ENCODE results near the gene TYR. TPM values are rescaled to one million over a fixed set of nuclear protein-coding genes. Genes with fewer than 3 reads are reported as not detected.
"Not testable (repeated sequence)": the region's sequence is repeated elsewhere in the genome, so short reads cannot be mapped to it uniquely, and the experiment has no call there.

The TYR gene
- total and polyA plus RNA-seq, 2 donors (not counting 1 experiment from before 2014, with no cell fraction given): not detected

DNA sequence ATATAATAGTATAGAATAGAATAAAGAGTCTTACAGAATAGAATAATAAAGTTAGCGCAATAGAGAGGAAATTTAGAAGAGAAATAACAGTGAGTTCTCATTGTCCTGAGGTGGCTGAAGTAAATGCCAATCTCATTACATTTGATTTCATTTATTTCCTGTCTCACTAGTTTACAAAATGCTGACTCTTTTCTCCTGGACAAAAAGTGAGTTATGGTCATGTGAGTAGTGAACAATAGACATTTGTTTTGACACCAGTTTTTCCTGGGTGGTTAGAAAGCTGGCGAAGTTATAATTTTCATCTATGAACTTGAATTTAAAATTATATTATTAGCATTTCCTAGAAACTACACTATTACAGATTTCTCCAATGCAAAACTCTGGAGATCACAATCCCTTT, 143.7 kb downstream of the TYR start:
- TF ChIP-seq EZH2 (IDR thresholded peaks at IDR 0.05; ENCODE audit: low read length, missing control alignments) (no peak), CTCF (conservative IDR thresholded peaks at IDR 0.05 in 1 of 2, IDR thresholded peaks at IDR 0.05 in 1 of 2; ENCODE audit: low read depth in 1 of 2, low read length in 2 of 2) (no peak)
- no peak overlapping the region for H3K4me2 ChIP-seq (ENCODE audit: extremely low read depth, insufficient read depth, low read length)
- no peak overlapping the region for H2AFZ ChIP-seq (ENCODE audit: low read length)
- no peaks in the 10 kb centered on the region for H3K9me3 ChIP-seq (ENCODE audit: control insufficient read depth, insufficient read depth, low read depth, low read length)
- no peak overlapping the region for H3K27ac ChIP-seq (ENCODE audit: insufficient read depth, low read length)
- no peaks in the 10 kb centered on the region for H3K27me3 ChIP-seq (ENCODE audit: control insufficient read depth, insufficient read depth, low read length)
- H3K36me3 ChIP-seq (ENCODE audit: control insufficient read depth, insufficient read depth, low read length): no peaks in the 10 kb centered on the region
- no peak overlapping the region for H3K9ac ChIP-seq (ENCODE audit: insufficient read depth, low read length)
- DNase-seq (ENCODE audit: low read depth in 2 of 2): no peak
- no peaks in the 10 kb centered on the region for H3K79me2 ChIP-seq (ENCODE audit: control insufficient read depth, insufficient read depth, low read length)
- no peak overlapping the region for H3K4me3 ChIP-seq (replicated peaks in 1 of 4; ENCODE audit: control extremely low read depth in 1 of 4, insufficient read depth in 1 of 4, low read depth in 3 of 4, low read length in 4 of 4)
- no peaks in the 10 kb centered on the region for H3K4me1 ChIP-seq (ENCODE audit: control insufficient read depth, extremely low read depth, insufficient read depth, low read length)
- no peaks in the 10 kb centered on the region for H4K20me1 ChIP-seq (ENCODE audit: control insufficient read depth, extremely low read depth, insufficient read depth, low read length)

- Histone ChIP-seq H3K27me3 (ENCODE audit: control insufficient read depth, insufficient read depth, low read length) (no peaks in the 10 kb centered on the region), H3K4me2 (ENCODE audit: extremely low read depth, insufficient read depth, low read length) (no peak overlapping the region), H3K27ac (ENCODE audit: insufficient read depth, low read length) (no peak overlapping the region), H3K79me2 (ENCODE audit: control insufficient read depth, insufficient read depth, low read length) (no peaks in the 10 kb centered on the region), H3K4me1 (ENCODE audit: control insufficient read depth, extremely low read depth, insufficient read depth, low read length) (no peaks in the 10 kb centered on the region), H3K9me3 (ENCODE audit: control insufficient read depth, insufficient read depth, low read depth, low read length) (no peaks in the 10 kb centered on the region), H2AFZ (ENCODE audit: low read length) (no peak overlapping the region), H3K4me3 (replicated peaks in 1 of 4; ENCODE audit: control extremely low read depth in 1 of 4, insufficient read depth in 1 of 4, low read depth in 3 of 4, low read length in 4 of 4) (no peak overlapping the region), H4K20me1 (ENCODE audit: control insufficient read depth, extremely low read depth, insufficient read depth, low read length) (no peaks in the 10 kb centered on the region), H3K36me3 (ENCODE audit: control insufficient read depth, insufficient read depth, low read length) (no peaks in the 10 kb centered on the region), H3K9ac (ENCODE audit: insufficient read depth, low read length) (no peak overlapping the region)
- DNase-seq (ENCODE audit: low read depth in 2 of 2): no peak
- TF ChIP-seq EZH2 (IDR thresholded peaks at IDR 0.05; ENCODE audit: low read length, missing control alignments) (no peak), CTCF (conservative IDR thresholded peaks at IDR 0.05 in 1 of 2, IDR thresholded peaks at IDR 0.05 in 1 of 2; ENCODE audit: low read depth in 1 of 2, low read length in 2 of 2) (no peak)
Measured at GRCh38 chr11:89327885-89328284, 150.2 kb downstream of the TYR start.

DNA sequence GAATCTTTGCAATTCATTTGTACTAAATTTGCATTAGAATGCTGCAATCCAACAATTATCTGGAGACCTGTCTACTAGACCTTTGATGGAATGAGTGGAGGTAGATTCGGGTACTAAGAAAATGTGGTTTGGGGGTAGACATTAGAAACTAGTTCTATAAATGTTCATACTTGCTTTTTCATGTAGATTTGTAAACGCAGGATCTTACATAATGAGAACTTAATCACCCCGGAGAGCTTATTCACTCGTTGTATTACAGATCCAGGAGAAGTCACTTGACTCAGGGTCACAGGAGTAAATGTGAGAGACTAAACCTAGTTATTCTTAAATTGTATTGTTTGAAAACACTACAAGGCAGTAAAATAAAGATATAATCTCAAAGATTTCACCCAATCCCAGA, 154.3 kb downstream of the TYR start:
- not testable (repeated sequence) for H3K9me3 ChIP-seq (ENCODE audit: control insufficient read depth, insufficient read depth, low read depth, low read length); H3K27ac ChIP-seq (ENCODE audit: insufficient read depth, low read length); H3K4me3 ChIP-seq (replicated peaks in 1 of 4; ENCODE audit: control extremely low read depth in 1 of 4, insufficient read depth in 1 of 4, low read depth in 3 of 4, low read length in 4 of 4); H3K4me2 ChIP-seq (ENCODE audit: extremely low read depth, insufficient read depth, low read length); H3K4me1 ChIP-seq (ENCODE audit: control insufficient read depth, extremely low read depth, insufficient read depth, low read length); H3K79me2 ChIP-seq (ENCODE audit: control insufficient read depth, insufficient read depth, low read length); H3K27me3 ChIP-seq (ENCODE audit: control insufficient read depth, insufficient read depth, low read length); H4K20me1 ChIP-seq (ENCODE audit: control insufficient read depth, extremely low read depth, insufficient read depth, low read length); H2AFZ ChIP-seq (ENCODE audit: low read length); H3K9ac ChIP-seq (ENCODE audit: insufficient read depth, low read length); H3K36me3 ChIP-seq (ENCODE audit: control insufficient read depth, insufficient read depth, low read length)
- DNase-seq (ENCODE audit: low read depth in 2 of 2): peak in 1 of 2 donors; percentile 9
